Non-pigmented ciliary epithelial cell (primary cell): ENCODE results near the gene TMEM238L.

Experiments
- DNase-seq: peaks from one replicate; pipeline ENCODE4 v3.0.0-alpha.2; 2010; ENCODE audit warnings: low read depth

The TMEM238L gene

GRCh38 chr17:10773391-10773790, 30.5 kb downstream of the TMEM238L start:
- no peak for DNase-seq

- DNase-seq: no peak
These were observed 31.2 kb downstream of the TMEM238L start for GRCh38 chr17:10772425-10773380.

DNA sequence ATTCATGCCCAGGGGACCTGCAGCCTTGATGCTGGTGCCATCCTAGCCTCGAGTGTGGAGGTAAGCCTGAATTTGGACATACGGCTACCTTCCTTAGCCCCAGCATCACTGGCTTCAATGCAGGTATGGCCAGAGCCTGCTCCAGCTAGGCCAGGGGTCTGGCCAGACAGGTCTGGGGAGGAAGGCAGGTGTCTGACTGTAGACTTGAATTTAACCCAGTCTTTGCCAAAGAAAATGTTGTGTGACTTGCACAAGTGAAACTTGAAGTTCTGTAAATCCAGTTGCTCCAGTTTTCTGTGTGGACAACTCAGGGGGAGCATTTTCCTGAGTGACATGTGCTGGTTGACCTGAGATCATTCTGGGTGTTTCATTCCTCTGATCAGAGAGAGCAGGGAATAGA, 32.8 kb downstream of the TMEM238L start:
- DNase-seq: no peak

GRCh38 chr17:10769840-10770239, 34.1 kb downstream of the TMEM238L start:
- no peak for DNase-seq

GRCh38 chr17:10768750-10769251, 35.1 kb downstream of the TMEM238L start:
- no peak for DNase-seq

- DNase-seq: no peak
These were observed 36.7 kb downstream of the TMEM238L start for GRCh38 chr17:10767232-10767631.

- no peak for DNase-seq
These were observed 41.9 kb downstream of the TMEM238L start for GRCh38 chr17:10762037-10762436.

DNA sequence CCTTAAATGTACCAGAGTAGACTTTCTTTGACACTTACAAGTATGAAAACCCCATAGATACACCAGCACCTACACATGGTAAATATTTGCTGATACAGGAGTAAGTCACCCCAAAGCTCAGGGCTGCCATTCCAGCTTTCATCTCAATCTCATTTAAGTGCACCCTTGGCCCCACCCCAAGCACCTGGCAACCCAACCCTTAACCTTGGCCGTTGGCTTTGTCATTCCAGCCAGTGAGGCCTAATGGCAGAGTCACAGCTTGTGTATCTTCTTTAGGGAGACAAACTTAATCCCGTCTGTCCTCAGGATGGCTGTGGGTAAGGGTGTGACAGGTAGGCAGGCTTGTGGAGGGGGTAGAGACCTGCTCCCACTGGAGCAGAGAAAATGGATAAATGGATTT, 42.6 kb downstream of the TMEM238L start:
- no peak for DNase-seq

- no peak for DNase-seq
These were observed 45.8 kb downstream of the TMEM238L start for GRCh38 chr17:10758062-10758461.

GRCh38 chr17:10757647-10758046, 46.3 kb downstream of the TMEM238L start:
- no peak for DNase-seq

- no peak for DNase-seq
These were observed 46.8 kb downstream of the TMEM238L start for GRCh38 chr17:10757067-10757466.

DNA sequence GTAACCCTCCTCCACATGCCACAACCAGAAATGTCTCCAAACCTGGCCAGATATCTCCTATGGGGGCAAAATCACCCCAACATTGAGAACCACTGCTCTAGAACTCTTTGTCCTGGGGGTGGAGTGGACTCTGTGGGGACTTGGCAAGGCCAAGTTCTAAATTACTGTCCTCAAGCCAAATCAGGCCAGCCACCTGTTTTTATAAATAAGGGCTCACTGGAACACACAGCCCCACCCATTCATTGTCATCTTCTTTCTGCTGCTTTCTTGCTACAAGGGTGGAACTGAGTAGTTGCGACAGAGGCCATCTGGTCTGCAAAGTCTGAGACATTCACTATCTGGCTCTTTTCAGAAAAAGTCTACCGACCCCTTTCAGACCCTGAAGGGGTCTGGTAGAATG, 47.3 kb downstream of the TMEM238L start:
- DNase-seq: no peak

DNA sequence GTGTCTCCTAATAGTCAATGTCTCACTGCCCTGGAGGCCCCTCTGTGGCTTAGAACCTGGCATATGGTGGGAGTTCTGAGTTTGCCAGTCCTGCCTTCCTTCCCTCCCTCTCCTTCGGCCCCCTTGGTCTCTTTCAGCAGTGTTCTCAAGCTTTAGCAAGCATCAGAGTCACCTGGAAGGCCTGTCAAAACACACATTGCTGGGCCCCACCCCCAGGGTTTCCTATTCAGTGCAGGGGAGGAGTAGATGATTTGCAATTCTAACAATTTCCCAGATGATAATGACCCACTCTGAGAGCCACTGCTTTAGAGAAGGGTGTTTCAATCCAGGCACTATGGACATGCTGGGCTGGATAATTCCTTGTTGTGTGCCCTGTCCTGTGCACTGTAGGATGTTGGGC, 47.7 kb downstream of the TMEM238L start:
- DNase-seq: no peak

GRCh38 chr17:10755592-10756127, 48.2 kb downstream of the TMEM238L start:
- no peak for DNase-seq

GRCh38 chr17:10754861-10755591, 48.9 kb downstream of the TMEM238L start:
- no peak for DNase-seq

DNA sequence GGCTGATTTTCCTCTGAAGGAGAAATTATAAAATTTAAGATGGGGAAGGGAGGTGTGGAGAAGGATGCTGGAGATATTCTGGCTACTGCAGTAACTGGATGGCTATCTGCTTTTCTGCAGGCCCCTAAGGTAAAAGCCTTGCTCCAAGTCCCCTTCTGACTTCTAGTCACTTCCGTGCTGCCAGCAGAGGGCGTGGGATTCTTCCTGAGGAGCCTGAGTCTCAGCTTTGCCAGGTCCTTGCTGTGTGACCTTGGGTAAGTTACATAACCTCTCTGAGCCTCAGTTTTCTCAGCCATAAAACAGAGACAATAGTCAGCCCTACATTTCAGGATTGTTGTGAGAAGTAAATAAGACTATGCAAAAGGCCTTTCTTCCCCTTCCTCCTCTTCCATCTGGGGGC, 49.8 kb downstream of the TMEM238L start:
- DNase-seq: no peak

DNA sequence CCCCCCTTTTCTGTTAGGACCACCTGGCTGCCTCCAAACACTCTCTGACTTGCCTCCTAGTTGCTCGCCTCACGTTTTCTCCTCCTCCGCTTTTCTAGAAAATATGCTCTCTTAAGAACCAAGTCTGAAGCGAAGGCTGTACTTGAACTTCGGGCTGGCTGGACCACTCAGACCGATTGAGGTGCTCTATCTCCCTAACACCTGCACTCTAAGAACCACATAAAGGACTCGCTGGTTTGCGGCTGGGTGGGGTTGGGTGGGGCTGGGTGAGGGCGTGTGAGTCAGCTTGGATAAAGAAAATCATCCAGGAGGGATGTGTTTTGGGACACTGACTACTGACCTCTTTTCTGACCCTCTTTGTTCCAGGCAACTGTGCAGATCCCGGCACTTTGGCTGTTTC, 51.2 kb downstream of the TMEM238L start:
- DNase-seq: no peak

GRCh38 chr17:10751563-10751962, 52.3 kb downstream of the TMEM238L start:
- DNase-seq: no peak

DNA sequence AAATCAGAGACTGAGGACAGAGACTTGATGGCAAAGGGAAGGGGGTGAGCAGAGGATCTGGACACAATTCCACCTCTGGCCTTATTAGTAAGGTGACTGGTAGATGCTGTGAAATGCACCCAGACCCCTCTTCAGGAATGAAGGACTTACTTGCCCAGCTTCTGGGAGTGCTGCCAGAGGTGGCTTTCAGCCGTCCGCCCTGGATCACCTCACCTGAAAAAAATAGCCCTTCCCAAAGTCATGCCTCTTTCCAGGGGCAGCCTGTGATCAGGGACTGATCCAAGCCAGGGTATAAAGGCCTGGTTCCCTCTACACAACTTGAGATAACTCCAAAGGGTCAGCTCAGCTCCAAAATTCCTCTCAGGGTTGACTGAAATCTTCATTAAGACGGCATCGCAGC, 53.7 kb downstream of the TMEM238L start:
- DNase-seq: no peak

- no peak for DNase-seq
These were observed 55.2 kb downstream of the TMEM238L start for GRCh38 chr17:10748531-10749181.

- DNase-seq: no peak
These were observed 58.7 kb downstream of the TMEM238L start for GRCh38 chr17:10745231-10745630.
